HEK293T (cell line): ENCODE results near the gene AGL.
"Not testable (repeated sequence)": the region's sequence is repeated elsewhere in the genome, so short reads cannot be mapped to it uniquely, and the experiment has no call there.

ENCODE experiments used
- BHLHE40 ChIP-seq: fragments of 450-650 bp; IDR thresholded peaks from 2 replicates; pipeline ENCODE4 v1.6.1; 2016; ENCODE audit warnings: mild to moderate bottlenecking, moderate library complexity, borderline replicate concordance
- ELF4 ChIP-seq: fragments of 450-650 bp; IDR thresholded peaks from 2 replicates; pipeline ENCODE4 v1.6.1; 2017; ENCODE audit warnings: antibody characterized with exemption
- FOXA1 ChIP-seq: fragments of 450-650 bp; IDR thresholded peaks from 2 replicates; pipeline ENCODE4 v1.6.1; 2016; ENCODE audit warnings: mild to moderate bottlenecking
- FOXK2 ChIP-seq: fragments of 450-650 bp; IDR thresholded peaks from 2 replicates; pipeline ENCODE4 v1.6.1; 2016; ENCODE audit warnings: mild to moderate bottlenecking
- LEF1 ChIP-seq: fragments of 450-650 bp; IDR thresholded peaks from 2 replicates; pipeline ENCODE4 v1.6.1; 2017; ENCODE audit warnings: mild to moderate bottlenecking, borderline replicate concordance
- SP1 ChIP-seq: fragments of 450-650 bp; IDR thresholded peaks from 2 replicates; pipeline ENCODE4 v1.6.1; 2017
- ZNF384 ChIP-seq: fragments of 450-650 bp; IDR thresholded peaks from 2 replicates; pipeline ENCODE4 v1.6.1; 2016

GRCh38 chr1:99845201-99845600, 5.0 kb upstream of the AGL start:
- not testable (repeated sequence) for TF ChIP-seq ELF4, FOXK2, SP1, BHLHE40, ZNF384, LEF1, FOXA1
